ENCODE results near the gene PGA4.

PGA4 gene

DNA sequence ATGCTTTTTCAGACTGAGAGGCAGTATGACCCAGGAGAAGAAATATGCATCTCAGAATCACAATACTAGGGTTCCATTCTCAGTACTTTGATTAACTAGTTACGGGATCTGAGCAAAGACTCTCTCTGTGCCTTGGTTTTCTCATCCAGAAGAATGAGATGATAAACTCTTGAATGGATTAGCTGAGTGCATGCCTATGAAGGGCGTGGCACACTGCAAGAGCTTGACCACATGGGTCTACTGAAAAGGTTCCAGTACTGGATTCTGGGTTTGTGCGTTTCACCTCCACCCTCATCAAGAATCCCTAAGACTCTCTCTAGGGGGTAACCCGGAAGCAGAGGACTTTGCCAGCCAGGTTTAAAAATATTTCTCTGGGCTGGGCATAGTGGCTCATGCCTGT lies 44.5 kb downstream of the PGA4 start:
- peak; percentile 33 for DNase-seq (ENCODE audit: low read depth)
- H3K4me3 ChIP-seq (ENCODE audit: low read length): no peak overlapping the region
- TF ChIP-seq CTCF (conservative IDR thresholded peaks at IDR 0.05; ENCODE audit: low read depth, low read length): no peak

DNA sequence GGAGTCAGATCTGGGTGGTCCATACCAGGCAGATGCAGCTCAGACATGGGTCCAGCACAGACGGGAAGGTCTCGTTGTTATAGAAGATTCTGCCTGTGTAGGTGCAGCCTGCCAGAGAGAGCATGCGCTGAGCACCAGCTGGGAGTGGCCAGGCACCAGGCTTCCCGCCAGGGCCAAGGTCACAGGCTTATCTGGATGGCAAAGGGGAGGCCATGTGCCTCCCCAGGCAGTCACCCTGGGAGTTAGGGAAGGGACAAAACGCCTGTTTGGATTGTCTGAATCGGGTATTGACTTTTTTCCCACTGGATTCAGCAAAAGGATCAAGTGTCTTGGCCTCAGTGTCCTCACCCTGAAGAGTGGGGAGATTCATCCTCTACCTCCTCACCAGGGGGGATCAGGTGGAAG lies 45.3 kb downstream of the PGA4 start:
- no peak for TF ChIP-seq CTCF (conservative IDR thresholded peaks at IDR 0.05; ENCODE audit: low read depth, low read length)
- DNase-seq (ENCODE audit: low read depth): no peak
- H3K4me3 ChIP-seq (ENCODE audit: low read length): no peak overlapping the region

GRCh38 chr11:61268588-61269250 lies 46.6 kb downstream of the PGA4 start:
- H3K4me3 ChIP-seq (ENCODE audit: low read length): no peak overlapping the region
- DNase-seq (ENCODE audit: low read depth): no peak
- no peak for TF ChIP-seq CTCF (conservative IDR thresholded peaks at IDR 0.05; ENCODE audit: low read depth, low read length)

GRCh38 chr11:61270354-61271076 lies 48.4 kb downstream of the PGA4 start:
- no peak for TF ChIP-seq CTCF (conservative IDR thresholded peaks at IDR 0.05; ENCODE audit: low read depth, low read length)
- no peak for DNase-seq (ENCODE audit: low read depth)
- no peak overlapping the region for H3K4me3 ChIP-seq (ENCODE audit: low read length)

DNA sequence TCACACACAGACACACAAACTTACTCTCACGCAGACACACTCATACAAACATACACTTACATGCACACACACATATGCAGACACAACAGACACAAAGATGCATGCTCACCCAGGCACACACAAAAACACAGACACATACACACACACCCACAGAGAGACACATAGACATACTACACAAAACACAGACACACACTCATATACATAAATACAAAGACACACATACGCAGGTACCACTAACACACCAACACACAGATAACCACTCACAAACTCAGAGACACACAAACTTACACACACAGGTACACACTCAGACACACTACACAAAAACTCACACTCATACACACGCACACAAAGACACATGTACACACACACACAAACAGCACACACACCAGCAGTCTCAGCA lies 50.6 kb downstream of the PGA4 start:
- DNase-seq (ENCODE audit: low read depth): no peak
- H3K4me3 ChIP-seq (ENCODE audit: low read length): no peak overlapping the region
- TF ChIP-seq CTCF (conservative IDR thresholded peaks at IDR 0.05; ENCODE audit: low read depth, low read length): no peak

DNA sequence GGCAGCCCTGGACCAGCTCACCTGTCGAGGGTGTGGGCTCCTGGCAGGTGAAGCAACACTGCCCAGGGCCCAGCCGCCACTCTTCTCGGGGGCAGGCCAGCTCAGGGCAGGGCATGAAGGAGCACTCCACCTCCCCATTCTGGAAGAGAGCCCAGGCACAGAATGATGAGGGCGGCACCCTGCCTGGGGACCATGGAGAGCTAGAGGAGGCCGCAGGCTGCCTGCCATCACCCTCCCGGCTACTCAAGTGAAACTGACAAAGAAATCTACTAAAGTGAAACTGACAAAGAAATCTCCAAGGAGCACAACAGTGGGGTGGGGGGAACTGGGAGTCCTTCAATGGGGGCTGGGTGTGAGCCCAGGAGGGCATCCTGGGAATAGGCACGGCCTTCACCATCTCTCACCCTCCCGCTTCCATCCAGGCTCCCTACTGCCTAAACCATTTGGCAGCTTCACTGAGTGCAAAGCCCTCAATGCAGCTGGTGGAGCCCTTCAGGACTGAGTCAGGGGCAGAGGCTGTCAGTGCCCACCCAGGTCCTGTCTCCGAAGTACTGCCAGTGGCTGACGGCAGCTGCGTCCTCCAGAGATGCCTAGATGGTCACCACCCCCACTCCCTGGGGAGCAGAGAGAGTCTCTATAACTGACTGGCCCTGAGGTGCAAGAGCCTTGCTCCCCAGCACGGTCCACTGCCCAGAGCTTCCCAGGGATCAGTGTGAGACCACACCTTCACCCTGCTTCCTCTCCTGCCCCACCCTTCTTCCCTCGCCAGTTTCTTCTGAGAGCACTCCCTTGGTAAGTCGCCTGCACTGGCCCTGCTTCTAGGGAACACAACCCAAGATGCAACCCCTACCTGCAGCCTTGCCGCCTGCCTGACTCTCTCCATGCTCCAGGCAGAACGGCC lies 51.3 kb downstream of the PGA4 start:
- no peak for DNase-seq (ENCODE audit: low read depth)
- no peak for TF ChIP-seq CTCF (conservative IDR thresholded peaks at IDR 0.05; ENCODE audit: low read depth, low read length)
- no peak overlapping the region for H3K4me3 ChIP-seq (ENCODE audit: low read length)
